ENCODE data around the gene IGF2BP3.

Gene IGF2BP3

DNA sequence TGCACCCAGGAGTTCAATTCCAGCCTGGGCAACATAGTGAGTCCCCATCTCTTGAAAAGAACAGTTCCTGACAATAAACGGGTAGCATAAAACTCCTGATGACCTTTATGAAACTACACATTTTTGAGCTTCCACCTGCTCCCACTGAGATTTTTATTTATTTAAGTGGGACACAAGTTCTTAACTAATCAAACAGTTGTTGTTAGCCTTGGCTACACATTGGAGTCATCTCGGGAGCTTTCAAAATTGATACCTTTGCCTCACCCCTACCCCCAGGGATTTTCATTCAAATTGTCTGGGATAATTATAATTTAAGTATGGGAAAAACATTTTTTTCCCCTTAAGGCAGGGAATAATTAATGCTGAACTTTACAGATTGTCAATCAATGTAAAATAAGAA is 131.9 kb downstream of the IGF2BP3 start:
- Histone ChIP-seq H3K9me3 (ENCODE audit: control insufficient read depth in 5 of 5, low read length in 5 of 5) (peaks cover 0 to 2% (median 0%) of the 10 kb centered on the region in 5 donors), H3K4me1 (ENCODE audit: control insufficient read depth in 5 of 5, insufficient read depth in 5 of 5, low read length in 5 of 5) (peaks cover 2 to 24% (median 22%) of the 10 kb centered on the region in 5 donors), H3K36me3 (ENCODE audit: control insufficient read depth in 5 of 5, insufficient read depth in 5 of 5, low read length in 5 of 5) (no peaks in the 10 kb centered on the region)

DNA sequence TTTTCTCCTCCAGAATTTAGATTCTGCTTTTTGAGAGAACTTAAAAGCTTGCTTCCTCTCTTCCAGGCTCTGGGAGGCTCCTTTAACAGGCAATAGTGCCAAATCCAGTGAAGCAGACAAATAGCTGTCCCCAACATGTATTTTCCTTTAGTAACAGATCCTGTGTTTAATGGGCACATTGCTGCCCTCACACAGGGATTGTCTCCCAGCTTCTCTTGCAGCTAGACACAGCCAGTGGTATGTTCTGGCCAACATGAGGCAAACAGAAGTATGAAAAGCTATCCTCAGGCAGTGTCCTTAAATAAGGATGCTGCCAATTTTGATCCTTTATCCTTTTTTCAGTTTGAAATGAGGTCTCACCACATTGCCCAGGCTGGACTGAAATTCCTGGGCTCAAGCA is 132.9 kb downstream of the IGF2BP3 start:
- no peak overlapping the region for H3K27ac ChIP-seq (ENCODE audit: low read depth, low read length)
- H3K27me3 ChIP-seq (ENCODE audit: control insufficient read depth in 5 of 5, insufficient read depth in 4 of 5, low read length in 5 of 5): no peaks in the 10 kb centered on the region
- no peak overlapping the region for H3K4me3 ChIP-seq (ENCODE audit: low read depth in 1 of 5, low read length in 5 of 5)
- H3K36me3 ChIP-seq (ENCODE audit: control insufficient read depth in 5 of 5, insufficient read depth in 5 of 5, low read length in 5 of 5): no peaks in the 10 kb centered on the region
- peaks cover 2 to 29% (median 25%) of the 10 kb centered on the region in 5 donors for H3K4me1 ChIP-seq (ENCODE audit: control insufficient read depth in 5 of 5, insufficient read depth in 5 of 5, low read length in 5 of 5)
- H3K9me3 ChIP-seq (ENCODE audit: control insufficient read depth in 5 of 5, low read length in 5 of 5): peaks cover 0 to 2% (median 0%) of the 10 kb centered on the region in 5 donors
- no peak overlapping the region for H3K9ac ChIP-seq (ENCODE audit: low read length in 5 of 5)

More for the DNA sequence above, 131.9 kb downstream of the IGF2BP3 start:
- Histone ChIP-seq H3K9ac (ENCODE audit: low read length in 5 of 5) (no peak overlapping the region), H3K4me3 (ENCODE audit: low read depth in 1 of 5, low read length in 5 of 5) (no peak overlapping the region), H3K27ac (ENCODE audit: low read depth, low read length) (no peak overlapping the region), H3K27me3 (ENCODE audit: control insufficient read depth in 5 of 5, insufficient read depth in 4 of 5, low read length in 5 of 5) (no peaks in the 10 kb centered on the region)

DNA sequence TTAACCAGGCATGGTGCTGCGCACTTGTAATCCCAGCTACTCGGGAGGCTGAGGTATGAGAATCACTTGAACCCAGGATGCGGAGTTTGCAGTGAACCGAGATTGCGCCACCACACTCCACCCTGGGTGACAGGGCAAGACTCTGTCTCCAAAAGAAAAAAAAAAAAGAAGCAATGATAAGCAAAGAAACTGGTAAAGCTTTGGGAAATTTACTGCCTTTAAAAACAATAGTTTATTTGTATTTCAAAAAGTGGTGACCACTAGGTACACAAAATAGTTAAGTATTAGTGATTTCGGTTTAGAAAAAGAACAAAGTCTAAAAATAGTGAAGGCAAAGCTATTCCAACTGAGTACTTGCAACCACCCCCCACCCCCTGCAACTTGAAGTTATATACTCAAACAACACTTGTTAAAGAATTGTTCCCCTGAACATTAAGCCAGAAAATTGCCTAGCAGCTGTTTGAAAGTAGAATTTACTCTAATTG is 133.4 kb downstream of the IGF2BP3 start:
- Histone ChIP-seq H3K27me3 (ENCODE audit: control insufficient read depth in 5 of 5, insufficient read depth in 4 of 5, low read length in 5 of 5) (no peaks in the 10 kb centered on the region), H3K9me3 (ENCODE audit: control insufficient read depth in 5 of 5, low read length in 5 of 5) (peaks cover 0 to 2% (median 0%) of the 10 kb centered on the region in 5 donors), H3K36me3 (ENCODE audit: control insufficient read depth in 5 of 5, insufficient read depth in 5 of 5, low read length in 5 of 5) (no peaks in the 10 kb centered on the region), H3K9ac (ENCODE audit: low read length in 5 of 5) (no peak overlapping the region), H3K4me1 (ENCODE audit: control insufficient read depth in 5 of 5, insufficient read depth in 5 of 5, low read length in 5 of 5) (peaks cover 2 to 29% (median 25%) of the 10 kb centered on the region in 5 donors), H3K27ac (ENCODE audit: low read depth, low read length) (no peak overlapping the region), H3K4me3 (ENCODE audit: low read depth in 1 of 5, low read length in 5 of 5) (no peak overlapping the region)

DNA sequence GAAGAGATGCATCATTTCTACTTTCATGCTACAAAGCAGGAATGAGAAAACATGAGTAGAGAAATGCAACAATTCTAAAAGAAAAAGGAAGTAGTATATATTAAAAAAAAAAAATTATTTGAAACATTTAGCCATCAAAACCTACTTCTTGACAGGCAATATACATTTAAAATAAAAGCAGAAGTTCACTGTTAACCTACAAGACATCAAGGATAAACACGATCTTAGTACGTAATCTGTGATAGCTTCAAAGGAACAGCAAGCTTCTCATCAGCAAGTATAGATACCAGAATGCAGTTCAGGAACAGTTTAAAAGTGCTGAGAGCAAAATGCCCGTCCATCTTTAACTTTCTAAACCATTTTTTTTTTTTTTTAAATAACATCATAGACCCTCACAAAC is 134.2 kb downstream of the IGF2BP3 start:
- Histone ChIP-seq H3K9me3 (ENCODE audit: control insufficient read depth in 5 of 5, low read length in 5 of 5) (peaks cover 0 to 2% (median 0%) of the 10 kb centered on the region in 5 donors), H3K4me3 (ENCODE audit: low read depth in 1 of 5, low read length in 5 of 5) (no peak overlapping the region), H3K9ac (ENCODE audit: low read length in 5 of 5) (no peak overlapping the region), H3K36me3 (ENCODE audit: control insufficient read depth in 5 of 5, insufficient read depth in 5 of 5, low read length in 5 of 5) (no peaks in the 10 kb centered on the region), H3K27ac (ENCODE audit: low read depth, low read length) (peak overlapping the region; percentile 69), H3K4me1 (ENCODE audit: control insufficient read depth in 5 of 5, insufficient read depth in 5 of 5, low read length in 5 of 5) (peaks cover 2 to 29% (median 25%) of the 10 kb centered on the region in 5 donors), H3K27me3 (ENCODE audit: control insufficient read depth in 5 of 5, insufficient read depth in 4 of 5, low read length in 5 of 5) (no peaks in the 10 kb centered on the region)

DNA sequence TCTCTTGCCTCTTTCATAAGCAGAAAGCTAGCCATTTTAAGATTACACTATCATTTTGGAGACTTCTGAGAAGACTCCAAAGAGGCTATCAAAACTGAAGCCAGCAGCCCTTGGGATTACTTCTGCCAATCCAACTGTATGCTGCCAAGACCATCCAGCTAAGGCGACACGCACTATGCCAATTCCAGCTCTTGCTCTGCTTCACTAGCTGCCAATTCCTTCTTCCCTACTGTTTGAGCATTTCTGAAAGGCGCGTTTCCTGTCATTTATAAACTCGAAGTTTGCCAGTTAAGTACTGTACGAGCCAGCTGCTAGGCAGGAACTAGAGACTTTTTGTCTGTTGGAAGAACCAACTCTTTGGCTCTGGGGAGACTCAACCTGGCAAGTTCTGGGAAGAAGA is 134.7 kb downstream of the IGF2BP3 start:
- no peaks in the 10 kb centered on the region for H3K36me3 ChIP-seq (ENCODE audit: control insufficient read depth in 5 of 5, insufficient read depth in 5 of 5, low read length in 5 of 5)
- H3K9ac ChIP-seq (ENCODE audit: low read length in 5 of 5): no peak overlapping the region
- H3K27me3 ChIP-seq (ENCODE audit: control insufficient read depth in 5 of 5, insufficient read depth in 4 of 5, low read length in 5 of 5): no peaks in the 10 kb centered on the region
- no peak overlapping the region for H3K4me3 ChIP-seq (ENCODE audit: low read depth in 1 of 5, low read length in 5 of 5)
- H3K9me3 ChIP-seq (ENCODE audit: control insufficient read depth in 5 of 5, low read length in 5 of 5): peaks cover 0 to 2% (median 0%) of the 10 kb centered on the region in 5 donors
- peaks cover 2 to 29% (median 25%) of the 10 kb centered on the region in 5 donors for H3K4me1 ChIP-seq (ENCODE audit: control insufficient read depth in 5 of 5, insufficient read depth in 5 of 5, low read length in 5 of 5)
- peak overlapping the region; percentile 69 for H3K27ac ChIP-seq (ENCODE audit: low read depth, low read length)

DNA sequence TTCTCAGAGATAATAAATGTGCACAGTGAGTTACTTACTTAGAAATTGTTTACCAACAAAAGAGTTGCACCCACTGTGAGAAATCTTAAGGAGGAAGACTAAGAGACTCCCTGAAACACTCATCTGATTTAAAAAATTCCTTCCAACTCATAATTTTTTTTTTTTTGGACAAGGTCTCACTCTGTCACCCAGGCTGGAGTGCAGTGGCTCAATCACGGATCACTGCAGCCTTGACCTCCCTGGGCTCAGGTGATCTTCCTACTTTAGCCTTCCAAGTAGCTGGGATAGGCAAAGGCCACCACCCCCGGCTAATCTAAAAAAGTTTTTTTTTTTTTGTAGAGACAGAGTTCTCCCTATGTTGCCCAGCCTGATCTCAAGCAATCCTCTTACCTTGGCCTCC is 135.2 kb downstream of the IGF2BP3 start:
- H3K9me3 ChIP-seq (ENCODE audit: control insufficient read depth in 5 of 5, low read length in 5 of 5): peaks cover 0 to 2% (median 0%) of the 10 kb centered on the region in 5 donors
- no peaks in the 10 kb centered on the region for H3K36me3 ChIP-seq (ENCODE audit: control insufficient read depth in 5 of 5, insufficient read depth in 5 of 5, low read length in 5 of 5)
- H3K27me3 ChIP-seq (ENCODE audit: control insufficient read depth in 5 of 5, insufficient read depth in 4 of 5, low read length in 5 of 5): no peaks in the 10 kb centered on the region
- no peak overlapping the region for H3K9ac ChIP-seq (ENCODE audit: low read length in 5 of 5)
- H3K4me3 ChIP-seq (ENCODE audit: low read depth in 1 of 5, low read length in 5 of 5): no peak overlapping the region
- peak overlapping the region; percentile 69 for H3K27ac ChIP-seq (ENCODE audit: low read depth, low read length)
- H3K4me1 ChIP-seq (ENCODE audit: control insufficient read depth in 5 of 5, insufficient read depth in 5 of 5, low read length in 5 of 5): peaks cover 2 to 29% (median 25%) of the 10 kb centered on the region in 5 donors

DNA sequence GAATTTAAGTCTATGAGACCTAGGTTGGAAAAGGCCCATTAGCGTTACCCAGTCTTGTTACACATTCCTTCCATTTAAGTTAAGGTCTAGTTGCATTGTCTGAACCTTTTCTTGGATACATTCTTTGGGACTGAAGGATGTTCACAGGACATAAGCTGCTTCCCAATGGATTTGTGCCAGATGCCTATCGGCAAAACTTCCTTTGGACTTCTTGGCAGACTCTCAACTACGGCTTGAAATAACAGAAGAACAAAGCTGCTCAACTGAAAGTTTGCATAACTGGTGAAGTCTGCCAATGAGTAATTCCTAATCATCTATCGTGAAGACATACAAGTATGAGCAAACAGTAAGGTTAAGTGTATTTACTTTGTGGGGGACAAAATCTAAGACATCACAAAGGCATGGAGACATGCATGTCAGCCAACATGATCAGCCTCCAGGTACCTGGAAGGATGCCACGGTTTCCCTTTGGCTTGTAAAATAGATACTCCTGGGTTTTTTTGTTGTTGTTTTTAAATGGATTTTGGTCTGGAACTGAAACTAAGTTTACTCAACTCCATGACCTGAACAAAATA is 135.7 kb downstream of the IGF2BP3 start:
- no peaks in the 10 kb centered on the region for H3K27me3 ChIP-seq (ENCODE audit: control insufficient read depth in 5 of 5, insufficient read depth in 4 of 5, low read length in 5 of 5)
- H3K36me3 ChIP-seq (ENCODE audit: control insufficient read depth in 5 of 5, insufficient read depth in 5 of 5, low read length in 5 of 5): no peaks in the 10 kb centered on the region
- H3K4me3 ChIP-seq (ENCODE audit: low read depth in 1 of 5, low read length in 5 of 5): peak overlapping the region in 1 of 5 donors; percentile 15
- H3K27ac ChIP-seq (ENCODE audit: low read depth, low read length): peak overlapping the region; percentile 69
- peaks cover 0 to 2% (median 0%) of the 10 kb centered on the region in 5 donors for H3K9me3 ChIP-seq (ENCODE audit: control insufficient read depth in 5 of 5, low read length in 5 of 5)
- peaks cover 2 to 29% (median 25%) of the 10 kb centered on the region in 5 donors for H3K4me1 ChIP-seq (ENCODE audit: control insufficient read depth in 5 of 5, insufficient read depth in 5 of 5, low read length in 5 of 5)
- H3K9ac ChIP-seq (ENCODE audit: low read length in 5 of 5): no peak overlapping the region

DNA sequence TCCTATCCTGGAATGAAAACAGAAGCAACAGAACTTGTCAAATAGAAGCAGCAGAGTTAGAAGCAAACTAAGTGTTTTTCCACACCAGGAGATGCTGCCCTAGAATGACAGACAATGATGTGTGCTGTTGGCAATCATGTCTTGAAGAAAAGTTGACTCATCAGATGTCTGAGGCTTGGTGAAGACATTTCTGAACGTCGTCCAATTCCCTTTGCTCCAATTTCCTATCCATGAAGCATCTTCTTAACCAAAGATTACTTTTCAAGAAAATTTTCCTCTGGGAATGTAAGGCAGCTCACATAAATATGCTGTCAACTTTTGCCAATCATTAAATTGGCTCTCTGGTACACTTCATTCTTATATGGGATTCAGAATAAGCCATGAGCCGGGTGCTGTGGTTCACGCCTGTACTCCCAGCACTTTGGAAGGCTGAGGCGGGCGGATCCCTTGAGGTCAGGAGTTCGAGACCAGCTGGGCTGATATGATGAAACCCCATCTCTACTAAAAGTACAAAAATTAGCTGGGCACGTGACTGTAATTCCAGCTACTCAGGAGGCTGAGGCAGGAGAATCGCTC is 136.5 kb downstream of the IGF2BP3 start:
- Histone ChIP-seq H3K36me3 (ENCODE audit: control insufficient read depth in 5 of 5, insufficient read depth in 5 of 5, low read length in 5 of 5) (no peaks in the 10 kb centered on the region), H3K4me3 (ENCODE audit: low read depth in 1 of 5, low read length in 5 of 5) (no peak overlapping the region), H3K27me3 (ENCODE audit: control insufficient read depth in 5 of 5, insufficient read depth in 4 of 5, low read length in 5 of 5) (no peaks in the 10 kb centered on the region), H3K27ac (ENCODE audit: low read depth, low read length) (peak overlapping the region; percentile 72), H3K9ac (ENCODE audit: low read length in 5 of 5) (no peak overlapping the region), H3K9me3 (ENCODE audit: control insufficient read depth in 5 of 5, low read length in 5 of 5) (peaks cover 0 to 2% (median 0%) of the 10 kb centered on the region in 5 donors), H3K4me1 (ENCODE audit: control insufficient read depth in 5 of 5, insufficient read depth in 5 of 5, low read length in 5 of 5) (peaks cover 2 to 29% (median 25%) of the 10 kb centered on the region in 5 donors)

DNA sequence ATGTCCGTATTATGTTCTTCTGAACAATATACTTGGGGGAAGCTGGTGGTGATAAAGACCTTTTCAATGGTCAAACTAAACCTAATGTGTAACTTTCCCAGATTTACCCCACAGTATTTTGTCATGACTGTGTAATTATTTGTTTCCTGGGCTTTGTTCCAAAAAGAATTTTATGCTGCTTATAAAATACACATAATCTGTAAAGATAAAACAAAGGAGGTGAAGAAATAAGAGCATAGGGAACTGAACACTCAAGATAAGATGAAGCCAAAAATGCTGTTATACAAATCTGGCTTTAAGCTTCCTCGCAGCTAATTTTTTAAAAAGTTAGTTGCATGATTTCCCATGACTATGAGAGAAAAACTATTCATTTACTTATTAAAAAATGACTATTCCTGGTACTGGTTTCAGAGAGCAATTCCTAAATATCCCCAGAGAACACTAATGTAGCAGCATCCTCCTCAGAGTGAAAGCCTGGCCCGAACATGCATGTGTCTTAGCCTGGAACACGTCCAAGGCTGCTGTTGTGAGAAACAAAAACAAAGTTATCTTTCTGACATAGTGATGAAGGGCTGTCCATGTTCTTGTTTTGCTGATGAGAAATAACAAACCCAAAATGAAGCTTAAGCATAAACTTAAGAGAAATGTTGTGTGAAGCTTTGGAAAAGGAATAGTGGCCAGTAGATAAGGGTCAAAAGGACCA is 137.2 kb downstream of the IGF2BP3 start:
- Histone ChIP-seq H3K27ac (ENCODE audit: low read depth, low read length) (peak overlapping the region; percentile 72), H3K4me3 (ENCODE audit: low read depth in 1 of 5, low read length in 5 of 5) (no peak overlapping the region), H3K27me3 (ENCODE audit: control insufficient read depth in 5 of 5, insufficient read depth in 4 of 5, low read length in 5 of 5) (no peaks in the 10 kb centered on the region), H3K36me3 (ENCODE audit: control insufficient read depth in 5 of 5, insufficient read depth in 5 of 5, low read length in 5 of 5) (no peaks in the 10 kb centered on the region), H3K9ac (ENCODE audit: low read length in 5 of 5) (no peak overlapping the region), H3K4me1 (ENCODE audit: control insufficient read depth in 5 of 5, insufficient read depth in 5 of 5, low read length in 5 of 5) (peaks cover 2 to 29% (median 25%) of the 10 kb centered on the region in 5 donors), H3K9me3 (ENCODE audit: control insufficient read depth in 5 of 5, low read length in 5 of 5) (peaks cover 0 to 2% (median 0%) of the 10 kb centered on the region in 5 donors)

DNA sequence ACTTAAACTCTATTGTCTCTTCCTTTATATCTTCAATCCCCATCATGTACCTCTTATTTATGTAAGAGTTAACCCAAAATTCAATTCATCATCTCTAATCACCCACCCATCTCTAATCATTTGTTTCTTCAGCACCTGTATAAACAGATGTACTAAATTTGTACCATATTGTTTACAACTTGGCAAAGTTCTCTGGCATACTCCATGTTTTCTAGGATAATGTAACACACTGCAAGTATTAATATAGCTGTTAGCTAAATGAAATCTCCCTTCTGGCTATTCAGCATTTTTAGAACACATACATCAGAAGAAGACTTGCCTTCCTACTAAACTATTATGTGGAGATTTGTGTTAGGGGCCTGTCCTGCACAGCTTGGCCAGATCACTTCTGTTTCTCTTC is 138.1 kb downstream of the IGF2BP3 start:
- no peaks in the 10 kb centered on the region for H3K27me3 ChIP-seq (ENCODE audit: control insufficient read depth in 5 of 5, insufficient read depth in 4 of 5, low read length in 5 of 5)
- peaks cover 2 to 29% (median 25%) of the 10 kb centered on the region in 5 donors for H3K4me1 ChIP-seq (ENCODE audit: control insufficient read depth in 5 of 5, insufficient read depth in 5 of 5, low read length in 5 of 5)
- H3K27ac ChIP-seq (ENCODE audit: low read depth, low read length): peak overlapping the region; percentile 72
- no peak overlapping the region for H3K4me3 ChIP-seq (ENCODE audit: low read depth in 1 of 5, low read length in 5 of 5)
- H3K36me3 ChIP-seq (ENCODE audit: control insufficient read depth in 5 of 5, insufficient read depth in 5 of 5, low read length in 5 of 5): no peaks in the 10 kb centered on the region
- no peak overlapping the region for H3K9ac ChIP-seq (ENCODE audit: low read length in 5 of 5)
- no peaks in the 10 kb centered on the region for H3K9me3 ChIP-seq (ENCODE audit: control insufficient read depth in 5 of 5, low read length in 5 of 5)

Data from subcutaneous abdominal adipose tissue (tissue), 5 donors.